Rectal smooth muscle tissue (tissue), 1 donor: ENCODE results near the gene NRTN.
"Not testable (repeated sequence)": the region's sequence is repeated elsewhere in the genome, so short reads cannot be mapped to it uniquely, and the experiment has no call there.

Experiments
- H3K27ac ChIP-seq: one replicate; pipeline ENCODE4 v1.7.0; 2013; ENCODE audit warnings: low read depth, low read length, inconsistent platforms
- H3K27me3 ChIP-seq: one replicate; pipeline ENCODE4 v1.7.0; 2013; ENCODE audit warnings: low read length; ENCODE audit not compliant: control insufficient read depth, insufficient read depth
- H3K36me3 ChIP-seq: one replicate; pipeline ENCODE4 v1.7.0; 2013; ENCODE audit warnings: low read length; ENCODE audit not compliant: control insufficient read depth, insufficient read depth
- H3K4me1 ChIP-seq: one replicate; pipeline ENCODE4 v1.7.0; 2013; ENCODE audit warnings: low read length; ENCODE audit not compliant: control insufficient read depth, insufficient read depth
- H3K4me3 ChIP-seq: one replicate; pipeline ENCODE4 v1.7.0; 2013; ENCODE audit warnings: low read length
- H3K9ac ChIP-seq: one replicate; pipeline ENCODE4 v1.7.0; 2013; ENCODE audit warnings: low read length

NRTN gene, protein sequence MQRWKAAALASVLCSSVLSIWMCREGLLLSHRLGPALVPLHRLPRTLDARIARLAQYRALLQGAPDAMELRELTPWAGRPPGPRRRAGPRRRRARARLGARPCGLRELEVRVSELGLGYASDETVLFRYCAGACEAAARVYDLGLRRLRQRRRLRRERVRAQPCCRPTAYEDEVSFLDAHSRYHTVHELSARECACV

DNA sequence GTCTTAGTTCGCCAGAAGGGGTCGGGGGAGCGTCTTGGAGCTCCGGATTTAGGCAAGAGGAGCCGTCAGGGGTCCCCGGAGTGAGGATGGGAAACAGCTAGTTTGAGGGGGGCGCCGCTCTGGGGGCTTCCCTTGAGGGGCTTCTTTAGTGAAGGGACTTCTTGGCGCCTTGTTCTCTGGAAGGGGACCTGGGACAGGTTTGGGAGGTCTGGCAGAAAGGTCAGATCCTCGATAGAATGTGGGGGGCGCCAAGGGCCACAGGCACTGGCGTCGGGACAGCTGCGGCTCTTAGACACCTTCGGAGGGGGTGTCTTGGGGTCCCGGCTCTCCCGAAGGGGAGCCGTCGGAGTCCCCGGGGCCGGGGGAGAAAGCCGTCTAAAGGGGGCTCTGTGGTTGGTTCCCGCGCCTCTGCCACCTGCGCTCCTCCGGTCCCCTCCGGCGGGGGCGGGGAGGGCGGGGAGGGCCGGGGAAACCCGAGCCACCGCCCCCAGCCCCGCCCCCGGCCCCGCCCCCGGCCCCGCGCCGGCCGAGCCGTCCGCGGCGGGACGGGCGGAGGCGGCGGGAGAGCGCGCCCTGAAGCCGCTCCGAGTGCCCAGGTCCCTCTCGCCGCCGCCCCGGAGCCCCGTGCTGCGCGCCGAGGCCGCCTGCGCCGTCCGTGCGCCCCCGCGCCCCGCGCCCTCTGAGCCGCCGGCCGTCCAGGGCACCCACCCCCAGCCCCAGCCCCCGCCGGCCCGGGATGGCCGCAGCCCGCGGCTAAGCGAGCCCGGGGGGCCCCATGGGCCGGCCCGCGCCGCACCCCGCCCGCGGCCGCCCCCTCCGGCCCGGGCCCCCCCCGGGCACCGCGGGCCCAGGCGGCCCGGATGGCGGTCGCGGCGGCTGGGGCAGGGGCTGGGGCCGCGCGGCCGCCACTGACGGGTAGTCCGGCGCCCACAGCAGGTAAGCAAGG is at the start of gene NRTN:
TSS of gene NRTN (plus strand) at position 552 of the 946 bp plus-strand sequence. CDS start 19,099 bp downstream, outside the sequence.
- H3K9ac ChIP-seq: peak within 1 kb of the TSS; percentile 41

DNA sequence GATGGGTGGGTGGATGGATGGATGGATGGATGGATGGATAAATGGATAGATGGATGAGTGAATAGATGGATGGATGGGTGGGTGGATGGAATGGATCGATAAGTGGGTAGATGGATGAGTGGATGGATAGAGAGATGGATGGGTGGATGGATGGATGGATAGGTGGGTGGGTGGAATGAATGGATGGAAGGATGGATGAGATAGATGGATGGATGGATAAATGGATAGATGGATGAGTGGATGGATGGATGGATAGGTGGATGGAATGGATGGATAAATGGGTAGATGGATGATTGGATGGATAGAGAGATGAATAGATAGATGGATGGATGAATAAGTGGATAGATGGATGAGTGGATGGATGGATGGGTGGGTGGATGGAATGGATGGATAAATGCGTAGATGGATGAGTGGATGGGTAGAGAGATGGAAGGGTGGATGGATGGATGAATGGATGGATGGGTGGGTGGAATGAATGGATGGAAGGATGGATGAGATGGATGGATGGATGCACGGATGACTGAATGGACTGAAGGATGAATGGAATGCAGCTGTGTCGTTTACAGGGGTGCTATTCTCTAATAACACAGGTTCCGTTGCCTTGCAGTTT is 42.2 kb upstream of the NRTN start:
- H3K27me3 ChIP-seq: no peaks in the 10 kb centered on the region
- no peak overlapping the region for H3K4me3 ChIP-seq
- H3K27ac ChIP-seq: no peak overlapping the region
- no peaks in the 10 kb centered on the region for H3K36me3 ChIP-seq
- no peaks in the 10 kb centered on the region for H3K4me1 ChIP-seq
- no peak overlapping the region for H3K9ac ChIP-seq

More for the DNA sequence above, at the start of gene NRTN:
- Histone ChIP-seq H3K4me3 (peak within 1 kb of the TSS; percentile 58), H3K27me3 (no peaks in the 10 kb centered on the region), H3K36me3 (no peaks in the 10 kb centered on the region), H3K4me1 (peaks cover 4% of the 10 kb centered on the region), H3K27ac (peak within 1 kb of the TSS; percentile 86)

DNA sequence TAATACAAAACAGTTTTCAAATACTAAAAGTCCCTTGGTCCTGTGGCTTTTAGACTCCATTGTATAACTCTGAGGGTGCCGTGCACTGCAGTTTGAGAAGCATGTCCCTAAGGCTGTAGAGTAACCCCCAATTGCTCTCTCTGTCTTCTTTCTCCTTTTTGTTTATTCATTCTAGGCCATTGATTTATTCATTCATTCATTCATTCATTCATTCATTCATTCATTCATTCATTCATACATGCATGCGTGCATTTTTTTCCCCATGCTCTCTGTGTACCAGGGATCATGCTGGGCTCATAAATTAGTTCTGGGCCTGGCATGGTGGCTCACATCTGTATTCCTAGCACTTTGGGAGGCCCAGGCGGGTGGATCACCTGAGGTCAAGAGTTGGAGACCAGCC is 39.6 kb upstream of the NRTN start:
- H3K27ac ChIP-seq: no peak overlapping the region
- no peak overlapping the region for H3K4me3 ChIP-seq

DNA sequence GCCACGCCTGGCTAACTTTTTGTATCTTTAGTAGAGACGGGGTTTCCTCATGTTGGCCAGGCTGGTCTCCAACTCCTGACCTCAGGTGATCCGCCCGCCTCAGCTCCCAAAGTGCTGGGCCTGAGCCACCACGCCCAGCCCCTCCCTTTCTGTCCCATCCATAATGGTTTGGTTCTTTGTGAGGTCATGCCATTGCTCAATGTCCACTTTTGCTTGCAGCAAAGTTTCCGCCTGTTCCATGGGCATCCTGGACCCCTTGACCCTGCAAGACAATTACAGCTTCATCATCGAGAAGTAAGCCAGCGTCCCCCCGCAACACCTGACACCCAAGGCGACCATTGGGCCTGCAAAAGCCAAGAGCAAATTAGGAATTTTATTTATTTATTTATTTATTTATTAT is 36.9 kb upstream of the NRTN start:
- no peak overlapping the region for H3K27ac ChIP-seq
- H3K9ac ChIP-seq: no peak overlapping the region
- no peaks in the 10 kb centered on the region for H3K4me1 ChIP-seq
- no peaks in the 10 kb centered on the region for H3K27me3 ChIP-seq
- no peak overlapping the region for H3K4me3 ChIP-seq
- H3K36me3 ChIP-seq: no peaks in the 10 kb centered on the region

More for the DNA sequence above, 39.6 kb upstream of the NRTN start:
- H3K4me1 ChIP-seq: no peaks in the 10 kb centered on the region
- H3K36me3 ChIP-seq: no peaks in the 10 kb centered on the region
- no peak overlapping the region for H3K9ac ChIP-seq
- no peaks in the 10 kb centered on the region for H3K27me3 ChIP-seq

DNA sequence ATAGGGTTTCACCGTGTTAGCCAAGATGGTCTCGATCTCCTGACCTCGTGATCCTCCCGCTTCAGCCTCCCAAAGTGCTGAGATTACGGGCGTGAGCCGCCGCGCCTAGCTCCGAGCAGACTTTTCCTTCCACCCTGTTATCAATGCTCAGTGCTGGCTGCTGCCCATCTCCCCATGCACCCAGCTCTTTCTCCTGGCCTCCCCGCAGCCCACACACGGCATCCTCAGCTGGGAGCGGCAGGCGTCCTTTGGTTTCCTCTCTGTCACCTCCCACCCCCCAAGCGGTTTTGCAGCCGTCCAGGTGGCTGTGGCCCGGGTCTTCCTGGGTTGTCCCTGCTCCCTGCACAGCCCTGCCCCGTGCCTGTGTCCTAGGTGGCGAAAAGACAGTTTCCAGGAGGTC is 32.5 kb upstream of the NRTN start:
- H3K9ac ChIP-seq: no peak overlapping the region
- no peaks in the 10 kb centered on the region for H3K36me3 ChIP-seq
- H3K27me3 ChIP-seq: no peaks in the 10 kb centered on the region
- H3K4me1 ChIP-seq: no peaks in the 10 kb centered on the region
- no peak overlapping the region for H3K27ac ChIP-seq
- H3K4me3 ChIP-seq: no peak overlapping the region

- H3K36me3 ChIP-seq: no peaks in the 10 kb centered on the region
- no peak overlapping the region for H3K4me3 ChIP-seq
- no peaks in the 10 kb centered on the region for H3K4me1 ChIP-seq
- no peak overlapping the region for H3K9ac ChIP-seq
- no peaks in the 10 kb centered on the region for H3K27me3 ChIP-seq
- no peak overlapping the region for H3K27ac ChIP-seq
Observed at GRCh38 chr19:5773276-5773675, 31.6 kb upstream of the NRTN start.

DNA sequence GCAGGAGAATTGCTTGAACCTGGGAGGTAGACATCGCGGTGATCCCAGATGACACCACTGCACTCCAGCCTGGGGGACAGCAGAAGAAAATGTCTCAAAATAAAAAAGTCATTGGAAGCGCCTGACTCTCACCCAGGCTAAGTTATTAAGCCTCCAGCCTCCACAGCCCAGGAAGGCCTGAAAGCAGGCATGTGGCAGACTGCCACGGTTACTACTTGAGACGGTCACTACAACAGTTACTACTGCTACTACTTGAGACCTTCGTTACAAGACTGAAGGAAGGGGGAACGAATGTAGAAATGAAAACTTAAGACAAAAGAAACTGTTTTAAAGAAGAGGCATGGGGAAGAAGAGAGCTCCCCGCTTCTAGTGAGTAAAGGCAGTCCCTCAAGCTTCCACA is 29.9 kb upstream of the NRTN start:
- no peaks in the 10 kb centered on the region for H3K27me3 ChIP-seq
- no peaks in the 10 kb centered on the region for H3K4me1 ChIP-seq
- H3K9ac ChIP-seq: no peak overlapping the region
- no peak overlapping the region for H3K27ac ChIP-seq
- no peak overlapping the region for H3K4me3 ChIP-seq
- no peaks in the 10 kb centered on the region for H3K36me3 ChIP-seq

- Histone ChIP-seq H3K4me3 (no peak overlapping the region), H3K27ac (no peak overlapping the region), H3K36me3 (no peaks in the 10 kb centered on the region)
Observed at GRCh38 chr19:5775668-5776309, 29.1 kb upstream of the NRTN start.

DNA sequence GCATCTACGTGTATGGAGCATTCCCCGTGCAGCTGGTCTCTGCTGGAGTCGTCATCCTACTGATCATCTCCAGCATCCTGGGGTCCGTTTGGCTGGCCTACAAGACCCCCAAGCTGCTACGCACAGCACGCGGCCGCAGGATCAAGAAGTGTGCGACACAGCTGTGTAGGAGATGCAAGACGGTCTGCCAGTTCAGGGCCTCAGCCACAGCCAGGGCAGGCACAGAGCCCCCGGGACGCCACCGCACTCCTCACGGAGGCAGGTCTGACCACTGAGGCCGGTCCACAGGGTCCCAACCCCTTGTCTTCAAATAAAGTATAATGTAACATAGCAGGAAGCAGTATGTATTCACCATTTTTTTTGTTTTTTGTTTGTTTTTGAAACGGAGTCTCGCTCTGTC is 26.5 kb upstream of the NRTN start:
- Histone ChIP-seq H3K4me1 (no peaks in the 10 kb centered on the region), H3K27ac (no peak overlapping the region), H3K4me3 (no peak overlapping the region), H3K36me3 (no peaks in the 10 kb centered on the region), H3K9ac (no peak overlapping the region), H3K27me3 (no peaks in the 10 kb centered on the region)

More at GRCh38 chr19:5775668-5776309, 29.1 kb upstream of the NRTN start:
- Histone ChIP-seq H3K4me1 (no peaks in the 10 kb centered on the region), H3K9ac (no peak overlapping the region), H3K27me3 (no peaks in the 10 kb centered on the region)

DNA sequence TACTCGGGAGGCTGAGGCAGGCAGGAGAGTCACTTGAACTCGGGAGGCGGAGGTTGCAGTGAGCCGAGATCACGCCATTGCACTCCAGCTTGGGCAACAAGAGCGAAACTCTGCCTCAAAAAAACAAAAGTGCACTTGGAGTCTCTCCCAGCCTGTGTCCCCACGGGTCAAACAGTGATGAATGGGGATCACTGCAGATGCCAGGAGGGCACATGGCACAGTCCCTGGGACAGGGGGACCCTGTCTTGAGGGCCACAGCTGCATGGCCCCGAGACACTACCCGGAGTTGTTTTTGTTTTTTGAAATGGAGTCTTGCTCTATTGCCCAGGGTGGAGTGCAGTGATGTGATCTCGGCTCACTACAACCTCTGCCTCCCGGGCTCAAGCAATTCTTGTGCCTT is 24.0 kb upstream of the NRTN start:
- not testable (repeated sequence) for H3K36me3 ChIP-seq, H3K4me3 ChIP-seq, H3K4me1 ChIP-seq, H3K9ac ChIP-seq, H3K27ac ChIP-seq, H3K27me3 ChIP-seq

DNA sequence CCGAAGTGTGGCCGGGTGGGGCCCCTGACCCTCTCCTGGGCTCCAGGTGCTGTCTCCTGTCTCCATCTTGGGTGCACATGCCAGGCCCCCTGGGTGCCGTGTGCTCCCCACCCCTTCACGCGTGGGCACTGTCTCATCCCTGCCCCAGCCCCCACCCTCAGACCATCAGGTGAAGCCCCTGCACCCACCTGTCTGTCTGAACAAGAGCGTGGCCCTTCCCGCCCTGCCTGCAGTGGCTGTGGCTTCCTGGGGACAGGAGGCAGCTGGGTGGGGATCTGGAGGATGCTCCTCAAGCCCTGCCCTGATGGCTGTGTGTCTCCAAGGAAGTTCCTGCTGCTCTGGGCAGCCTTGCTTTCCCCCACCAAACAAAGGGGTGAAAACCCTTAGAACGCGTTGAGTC is 22.5 kb upstream of the NRTN start:
- Histone ChIP-seq H3K36me3 (peaks cover 20% of the 10 kb centered on the region), H3K4me1 (no peaks in the 10 kb centered on the region), H3K4me3 (no peak overlapping the region)

More for the DNA sequence above, 22.5 kb upstream of the NRTN start:
- H3K9ac ChIP-seq: no peak overlapping the region
- no peaks in the 10 kb centered on the region for H3K27me3 ChIP-seq
- H3K27ac ChIP-seq: no peak overlapping the region
